DMS53 treated with DMSO at 0.1 percent for 48 hours (cell line): Measurements from ENCODE around the gene SLC12A3.

ENCODE experiments used
- DNase-seq: peaks from one replicate; lab custom pipeline; 2025; ENCODE audit not compliant: unreplicated experiment; lab: John Stamatoyannopoulos, UW

The SLC12A3 gene, protein sequence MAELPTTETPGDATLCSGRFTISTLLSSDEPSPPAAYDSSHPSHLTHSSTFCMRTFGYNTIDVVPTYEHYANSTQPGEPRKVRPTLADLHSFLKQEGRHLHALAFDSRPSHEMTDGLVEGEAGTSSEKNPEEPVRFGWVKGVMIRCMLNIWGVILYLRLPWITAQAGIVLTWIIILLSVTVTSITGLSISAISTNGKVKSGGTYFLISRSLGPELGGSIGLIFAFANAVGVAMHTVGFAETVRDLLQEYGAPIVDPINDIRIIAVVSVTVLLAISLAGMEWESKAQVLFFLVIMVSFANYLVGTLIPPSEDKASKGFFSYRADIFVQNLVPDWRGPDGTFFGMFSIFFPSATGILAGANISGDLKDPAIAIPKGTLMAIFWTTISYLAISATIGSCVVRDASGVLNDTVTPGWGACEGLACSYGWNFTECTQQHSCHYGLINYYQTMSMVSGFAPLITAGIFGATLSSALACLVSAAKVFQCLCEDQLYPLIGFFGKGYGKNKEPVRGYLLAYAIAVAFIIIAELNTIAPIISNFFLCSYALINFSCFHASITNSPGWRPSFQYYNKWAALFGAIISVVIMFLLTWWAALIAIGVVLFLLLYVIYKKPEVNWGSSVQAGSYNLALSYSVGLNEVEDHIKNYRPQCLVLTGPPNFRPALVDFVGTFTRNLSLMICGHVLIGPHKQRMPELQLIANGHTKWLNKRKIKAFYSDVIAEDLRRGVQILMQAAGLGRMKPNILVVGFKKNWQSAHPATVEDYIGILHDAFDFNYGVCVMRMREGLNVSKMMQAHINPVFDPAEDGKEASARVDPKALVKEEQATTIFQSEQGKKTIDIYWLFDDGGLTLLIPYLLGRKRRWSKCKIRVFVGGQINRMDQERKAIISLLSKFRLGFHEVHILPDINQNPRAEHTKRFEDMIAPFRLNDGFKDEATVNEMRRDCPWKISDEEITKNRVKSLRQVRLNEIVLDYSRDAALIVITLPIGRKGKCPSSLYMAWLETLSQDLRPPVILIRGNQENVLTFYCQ

GRCh38 chr16:56864960-56865359 lies at the start of gene SLC12A3:
Gene SLC12A3 (plus strand): TSS chr16:56865207. CDS start chr16:56865236, 29 bp downstream.
- DNase-seq: no peak

DNA sequence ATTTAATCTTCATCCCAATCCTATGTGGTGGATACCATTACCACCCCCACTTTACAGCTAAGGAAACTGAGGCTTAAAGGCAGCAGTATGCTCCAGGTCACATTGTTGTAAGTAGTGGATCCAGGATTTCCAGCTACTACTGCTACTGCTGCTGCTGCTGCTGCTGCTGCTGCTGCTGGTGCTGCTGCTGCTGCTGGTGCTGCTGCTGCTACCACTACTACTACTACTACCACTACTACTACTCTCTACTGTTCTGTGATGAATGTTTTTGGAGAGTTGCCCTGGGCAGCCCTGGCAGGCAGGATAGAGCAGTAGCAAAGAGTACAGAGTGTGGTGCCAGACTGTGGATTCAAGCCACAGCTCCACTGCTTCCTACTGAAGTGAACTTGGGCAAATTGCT lies 49.3 kb upstream of the SLC12A3 start:
- no peak for DNase-seq

DNA sequence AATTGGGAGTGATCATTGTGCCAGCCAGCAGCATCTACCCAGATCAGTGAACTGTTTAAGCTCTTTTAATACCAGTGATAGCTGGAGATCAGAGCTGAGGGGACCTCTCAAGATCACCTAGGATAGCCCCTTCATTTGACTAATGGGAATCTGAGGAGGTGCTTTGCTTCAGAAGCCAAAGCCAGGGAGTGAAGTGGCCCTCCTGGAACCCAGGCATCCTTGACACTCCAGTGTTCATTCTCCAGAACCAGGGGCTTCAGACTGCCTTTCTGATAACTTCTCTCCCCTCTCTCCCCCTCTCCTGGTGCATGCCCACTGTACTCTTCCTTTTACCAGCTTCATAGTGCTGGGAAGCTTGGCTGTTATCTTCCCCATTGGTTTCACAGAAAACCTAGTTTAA lies 48.0 kb upstream of the SLC12A3 start:
- no peak for DNase-seq

DNA sequence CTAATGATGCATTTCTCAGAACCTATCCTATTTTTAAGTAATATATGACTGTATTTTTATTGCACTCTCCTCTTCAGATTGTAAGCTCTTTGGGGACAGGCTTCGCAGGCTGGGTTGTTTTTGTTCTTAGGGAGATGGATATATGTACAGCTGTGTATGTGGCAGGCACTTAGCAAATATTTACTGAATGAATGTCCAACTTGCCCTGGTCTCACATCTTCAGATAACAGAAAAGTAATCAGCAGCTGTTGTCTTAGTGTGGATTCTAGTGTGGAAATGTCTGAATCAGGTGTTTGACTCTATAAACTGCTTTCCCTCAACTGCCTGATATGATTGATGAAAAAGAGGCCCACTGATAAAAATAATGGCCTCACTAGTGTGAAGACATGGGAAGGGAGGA lies 47.1 kb upstream of the SLC12A3 start:
- DNase-seq: no peak

DNA sequence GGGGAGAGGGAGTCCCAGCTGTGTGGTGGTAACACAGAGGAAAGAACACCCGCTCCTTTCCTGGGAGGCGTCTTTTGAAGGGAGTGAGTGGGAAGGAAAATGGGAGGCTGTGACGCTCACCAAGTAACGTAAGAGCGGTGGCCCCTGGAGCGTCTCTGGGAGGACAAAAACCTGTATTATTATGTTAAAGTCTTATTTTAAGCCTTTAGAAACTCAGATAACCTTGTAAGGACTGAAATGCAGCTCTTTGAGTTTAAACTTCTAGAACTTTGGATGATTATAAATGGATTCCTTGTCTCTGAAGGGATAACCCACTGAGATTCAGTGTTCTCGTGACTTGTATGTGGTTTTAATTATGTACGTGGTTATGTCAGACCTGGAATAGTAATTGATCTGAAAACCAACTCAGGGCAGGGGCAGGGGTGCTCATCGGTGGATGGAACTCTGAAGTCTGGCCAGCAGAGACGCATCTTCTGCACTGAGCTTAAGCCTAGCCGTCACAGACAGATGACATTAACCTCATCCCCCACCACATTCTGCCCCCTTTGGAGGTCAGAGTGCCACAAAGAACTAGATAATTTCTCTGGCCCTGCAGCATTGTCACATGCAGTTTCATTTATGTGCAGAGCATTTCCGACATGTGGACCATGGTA lies 41.8 kb upstream of the SLC12A3 start:
- DNase-seq: no peak

- DNase-seq: no peak
Measured at GRCh38 chr16:56824331-56824730, 40.7 kb upstream of the SLC12A3 start.

- DNase-seq: no peak
Measured at GRCh38 chr16:56824804-56825203, 40.2 kb upstream of the SLC12A3 start.

- DNase-seq: no peak
Measured at GRCh38 chr16:56825826-56826225, 39.2 kb upstream of the SLC12A3 start.

DNA sequence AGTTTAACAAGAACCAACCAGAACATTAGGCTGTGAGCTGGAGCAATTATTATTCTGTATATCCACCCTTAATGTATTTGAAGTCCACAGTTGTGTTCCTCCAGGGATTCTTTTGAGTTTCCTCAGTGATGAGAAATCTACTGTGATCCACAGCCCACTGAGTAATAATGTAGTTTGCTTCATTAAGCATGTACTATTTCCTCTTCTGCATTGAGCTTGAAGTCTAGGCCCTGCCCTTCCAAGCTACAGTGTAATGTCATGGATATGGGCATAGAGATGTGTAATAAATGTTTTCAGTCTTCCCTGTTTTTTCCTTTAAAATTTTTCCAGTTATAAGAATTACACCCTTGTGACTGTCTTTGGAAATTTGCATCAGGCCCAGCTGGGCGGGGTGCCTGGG lies 36.4 kb upstream of the SLC12A3 start:
- DNase-seq: no peak

- DNase-seq: no peak
Measured at GRCh38 chr16:56830669-56831068, 34.3 kb upstream of the SLC12A3 start.

DNA sequence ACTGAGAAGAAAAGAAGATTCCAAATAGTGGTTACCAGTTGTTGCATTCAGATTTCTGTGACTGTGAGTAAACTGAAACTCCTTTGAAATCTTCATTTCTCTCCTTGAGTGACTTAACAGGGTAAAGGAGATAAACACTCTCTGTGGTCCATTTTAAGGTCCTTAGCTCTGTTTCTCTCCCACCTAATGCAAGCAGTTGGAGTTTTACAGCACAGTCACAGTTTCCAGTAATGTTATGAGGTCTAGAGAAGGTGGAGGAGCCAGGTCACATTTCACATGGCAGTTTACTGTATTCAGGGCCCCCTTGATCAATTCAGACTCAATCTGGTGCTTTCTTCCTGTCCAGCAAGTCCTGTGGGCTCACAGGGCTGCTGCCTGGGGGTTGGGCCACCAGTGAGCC lies 32.2 kb upstream of the SLC12A3 start:
- no peak for DNase-seq

DNA sequence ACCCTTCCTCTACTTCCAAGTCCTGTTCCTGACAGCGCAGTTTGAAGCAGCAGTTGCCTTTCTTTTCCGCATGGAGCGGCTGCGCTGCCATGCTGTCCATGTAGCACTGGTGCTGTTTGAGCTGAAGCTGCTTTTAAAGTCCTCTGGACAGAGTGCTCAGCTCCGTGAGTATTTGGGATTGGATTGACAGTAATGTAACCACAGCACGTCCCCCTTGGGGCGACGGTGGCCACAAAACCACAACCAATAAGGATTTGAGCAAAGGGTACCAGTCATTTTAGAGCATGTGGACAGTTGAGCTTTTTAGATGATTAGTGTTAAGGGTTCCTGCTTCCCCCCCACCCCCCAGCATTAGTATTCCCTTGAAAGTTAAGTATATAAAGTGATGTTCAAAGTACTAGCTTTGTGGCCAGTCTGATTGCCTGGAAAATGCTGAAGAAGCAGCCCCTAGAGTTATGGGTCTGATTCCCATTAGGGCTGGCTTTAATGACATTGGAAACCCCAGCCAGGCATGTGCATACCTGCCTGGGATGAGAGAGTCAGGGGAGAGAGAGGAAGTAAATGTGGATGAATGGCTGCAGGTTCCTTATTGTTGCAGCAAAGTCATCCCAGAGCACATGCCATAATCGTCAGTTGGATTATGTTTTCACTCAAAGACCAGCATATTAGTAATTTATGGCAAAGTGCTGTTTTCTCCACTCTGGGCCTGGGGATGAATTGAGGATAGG lies 31.6 kb upstream of the SLC12A3 start:
- DNase-seq: no peak

DNA sequence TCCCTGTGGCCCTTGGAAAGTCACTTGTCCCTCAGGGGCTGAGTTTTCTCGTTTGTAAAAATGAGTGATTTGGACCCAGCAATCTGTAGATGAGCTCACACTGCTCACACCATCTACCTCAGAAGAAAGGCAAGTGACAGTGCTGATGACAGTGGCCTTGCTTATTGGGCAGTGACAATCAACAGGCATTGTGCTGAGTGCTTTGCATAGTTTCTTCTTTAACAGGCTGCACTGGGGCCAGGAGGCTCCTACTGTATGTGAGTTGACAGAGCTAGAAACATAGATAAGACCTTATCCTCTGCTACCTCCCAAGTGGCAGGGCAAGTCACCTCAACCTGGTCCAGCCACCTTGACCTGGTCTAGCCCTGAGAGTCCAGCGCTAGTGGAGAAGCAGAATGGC lies 29.7 kb upstream of the SLC12A3 start:
- DNase-seq: no peak

- DNase-seq: no peak
Measured at GRCh38 chr16:56836410-56837230, 28.4 kb upstream of the SLC12A3 start.

- DNase-seq: no peak
Measured at GRCh38 chr16:56838622-56839337, 26.2 kb upstream of the SLC12A3 start.

DNA sequence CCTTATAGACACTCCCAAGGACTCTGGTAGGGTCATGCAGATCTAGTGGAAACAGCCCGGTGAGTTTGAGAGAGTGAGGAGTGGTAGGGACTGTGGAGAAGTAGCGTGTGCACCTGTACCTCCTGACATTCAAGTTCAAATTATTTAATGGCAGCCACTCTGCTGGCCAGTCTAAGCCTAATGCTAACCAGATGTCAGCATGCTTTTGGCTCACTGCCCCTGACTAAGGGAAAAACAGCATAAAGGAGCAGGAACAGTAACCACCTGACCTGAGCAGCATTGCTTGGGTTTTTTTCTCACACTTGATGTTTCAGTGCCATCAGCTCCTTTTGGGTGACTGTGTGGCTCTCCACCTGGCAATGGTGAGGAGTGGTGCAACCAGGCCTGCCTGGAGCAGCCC lies 23.8 kb upstream of the SLC12A3 start:
- DNase-seq: no peak

- DNase-seq: no peak
Measured at GRCh38 chr16:56841659-56842058, 23.3 kb upstream of the SLC12A3 start.

- no peak for DNase-seq
Measured at GRCh38 chr16:56842133-56842532, 22.9 kb upstream of the SLC12A3 start.

DNA sequence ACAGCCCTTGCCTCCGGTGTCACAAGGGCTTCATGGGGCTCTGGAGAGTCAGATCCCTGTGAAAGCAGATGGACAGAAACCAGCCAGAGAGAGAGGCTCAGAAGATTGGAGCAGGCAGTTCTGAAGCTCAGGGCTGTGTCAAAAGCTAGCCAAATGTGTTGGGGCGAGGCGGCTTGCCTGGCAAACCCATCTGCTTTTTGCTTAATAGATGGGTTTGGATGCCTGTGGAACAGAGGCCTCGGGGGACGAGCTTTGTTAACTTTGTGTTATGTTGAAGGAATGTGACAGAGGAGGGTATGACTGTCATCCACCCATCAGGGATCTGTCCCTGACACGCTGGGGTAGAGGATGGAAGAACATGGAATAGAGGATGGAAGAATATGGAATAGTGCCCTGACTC lies 21.0 kb upstream of the SLC12A3 start:
- no peak for DNase-seq
